Glomerular visceral epithelial cell (primary cell): ENCODE measurements around the gene RBAK.
"Not testable (repeated sequence)": the region's sequence is repeated elsewhere in the genome, so short reads cannot be mapped to it uniquely, and the experiment has no call there.

Experiments
- DNase-seq: peaks from one replicate; pipeline ENCODE4 v3.0.0-alpha.2; 2016; ENCODE audit errors: extremely low spot score

Gene RBAK

GRCh38 chr7:5051731-5052130 is 6.1 kb downstream of the RBAK start:
- DNase-seq = not testable (repeated sequence)

GRCh38 chr7:5053175-5053574 is 7.5 kb downstream of the RBAK start:
- DNase-seq = no peak

GRCh38 chr7:5063698-5064097 is 18.0 kb downstream of the RBAK start:
- no peak for DNase-seq

DNA sequence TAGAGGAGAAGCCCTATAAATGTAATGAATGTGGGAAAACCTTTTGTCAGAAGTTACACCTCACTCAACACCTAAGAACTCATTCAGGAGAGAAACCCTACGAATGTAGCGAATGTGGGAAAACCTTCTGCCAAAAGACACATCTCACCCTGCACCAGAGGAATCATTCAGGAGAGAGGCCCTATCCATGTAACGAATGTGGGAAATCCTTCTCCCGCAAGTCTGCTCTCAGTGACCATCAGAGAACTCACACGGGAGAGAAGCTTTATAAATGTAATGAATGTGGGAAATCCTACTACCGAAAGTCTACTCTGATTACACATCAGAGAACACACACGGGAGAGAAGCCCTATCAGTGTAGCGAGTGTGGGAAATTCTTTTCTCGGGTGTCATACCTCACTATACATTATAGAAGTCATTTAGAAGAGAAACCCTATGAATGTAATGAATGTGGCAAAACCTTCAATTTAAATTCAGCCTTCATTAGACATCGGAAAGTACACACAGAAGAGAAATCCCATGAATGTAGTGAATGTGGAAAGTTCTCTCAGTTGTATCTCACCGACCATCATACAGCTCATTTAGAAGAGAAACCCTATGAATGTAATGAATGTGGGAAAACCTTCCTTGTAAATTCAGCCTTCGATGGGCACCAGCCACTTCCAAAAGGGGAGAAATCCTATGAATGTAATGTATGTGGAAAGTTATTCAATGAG is 18.9 kb downstream of the RBAK start:
- DNase-seq = no peak

DNA sequence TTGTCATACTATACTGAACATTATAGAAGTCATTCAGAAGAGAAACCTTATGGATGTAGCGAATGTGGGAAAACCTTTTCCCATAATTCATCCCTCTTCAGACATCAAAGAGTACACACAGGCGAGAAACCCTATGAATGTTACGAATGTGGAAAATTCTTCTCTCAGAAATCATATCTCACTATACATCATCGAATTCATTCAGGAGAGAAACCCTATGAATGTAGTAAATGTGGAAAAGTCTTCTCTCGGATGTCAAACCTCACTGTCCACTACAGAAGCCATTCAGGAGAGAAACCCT is 19.4 kb downstream of the RBAK start:
- DNase-seq = no peak

DNA sequence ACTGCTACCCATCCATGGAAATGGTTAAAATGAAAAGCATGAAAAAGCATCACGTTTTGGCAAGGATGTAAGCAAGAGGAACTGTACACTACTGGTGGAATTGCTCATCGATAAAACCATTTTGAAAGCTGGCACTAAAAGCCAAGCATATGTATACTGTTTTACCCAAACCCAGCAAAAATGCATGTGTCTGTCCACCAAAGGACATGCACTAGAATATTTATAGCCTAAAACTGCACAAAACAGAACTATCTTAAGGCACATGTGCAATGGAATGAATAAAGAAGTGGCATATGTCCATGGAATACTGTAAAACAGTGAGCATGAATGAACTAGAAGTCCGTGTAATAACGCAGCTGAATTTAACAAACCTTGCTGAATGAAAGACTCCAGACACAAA is 22.9 kb downstream of the RBAK start:
- DNase-seq = no peak

GRCh38 chr7:5070206-5070605 is 24.5 kb downstream of the RBAK start:
- DNase-seq = no peak

- DNase-seq = not testable (repeated sequence)
Measured at GRCh38 chr7:5075187-5075586, 29.5 kb downstream of the RBAK start.

DNA sequence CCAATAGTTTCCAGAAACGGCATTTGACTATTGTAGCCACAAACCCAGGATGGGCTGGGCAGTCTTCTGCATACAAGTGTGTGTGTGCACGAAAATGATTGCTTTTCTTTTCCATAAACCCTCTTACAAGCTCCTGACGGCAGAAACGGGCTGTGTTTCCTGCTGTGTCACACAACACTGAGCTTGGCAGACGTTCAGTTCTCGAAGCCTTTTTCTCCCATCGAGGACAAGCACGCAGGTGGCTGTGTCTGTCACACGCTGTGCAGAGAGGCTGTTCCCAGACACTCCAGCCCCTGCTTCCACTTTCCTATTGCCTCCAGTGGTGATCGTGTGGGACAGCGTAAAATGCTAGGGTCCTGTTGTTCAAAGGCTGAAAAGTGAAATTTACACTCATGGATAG is 32.1 kb downstream of the RBAK start:
- no peak for DNase-seq

DNA sequence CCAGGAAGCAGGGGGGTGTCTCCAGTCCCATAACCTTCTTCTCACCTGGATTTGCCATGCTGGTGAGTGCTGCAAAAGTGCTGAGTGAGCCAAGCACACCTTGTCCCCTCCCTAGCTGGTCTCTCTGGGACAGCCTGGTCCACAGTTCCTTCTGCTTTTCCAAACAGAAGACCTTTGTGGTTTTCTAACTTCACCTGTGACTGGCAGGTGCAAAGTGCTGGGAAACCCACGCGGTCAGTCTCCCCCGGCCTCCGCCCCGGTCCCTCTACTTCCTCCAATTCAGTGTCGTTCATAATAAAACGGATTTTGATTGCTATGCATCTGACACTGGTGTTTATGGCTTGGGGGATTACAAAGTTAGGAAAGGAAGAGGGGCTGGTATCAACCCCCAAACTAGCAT is 37.1 kb downstream of the RBAK start:
- DNase-seq = no peak

DNA sequence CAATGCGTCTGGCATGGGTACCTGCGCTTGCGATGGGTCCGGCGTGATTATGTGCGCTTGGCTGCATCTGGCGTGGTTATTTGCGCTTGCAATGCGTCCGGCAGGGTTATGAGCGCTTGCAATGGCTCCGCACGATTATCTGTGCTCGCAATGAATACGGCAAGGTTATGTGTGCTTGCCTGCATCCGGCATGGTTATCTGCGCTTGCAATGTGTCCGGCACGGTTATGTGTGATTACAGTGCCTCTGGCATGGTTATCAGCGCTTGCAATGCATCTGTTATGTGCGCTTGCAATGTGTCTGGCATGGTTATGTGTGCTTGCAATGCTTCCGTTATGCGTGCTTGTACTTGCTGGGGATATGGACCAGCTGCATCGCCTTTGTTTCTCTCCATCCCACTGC is 37.7 kb downstream of the RBAK start:
- DNase-seq = no peak

DNA sequence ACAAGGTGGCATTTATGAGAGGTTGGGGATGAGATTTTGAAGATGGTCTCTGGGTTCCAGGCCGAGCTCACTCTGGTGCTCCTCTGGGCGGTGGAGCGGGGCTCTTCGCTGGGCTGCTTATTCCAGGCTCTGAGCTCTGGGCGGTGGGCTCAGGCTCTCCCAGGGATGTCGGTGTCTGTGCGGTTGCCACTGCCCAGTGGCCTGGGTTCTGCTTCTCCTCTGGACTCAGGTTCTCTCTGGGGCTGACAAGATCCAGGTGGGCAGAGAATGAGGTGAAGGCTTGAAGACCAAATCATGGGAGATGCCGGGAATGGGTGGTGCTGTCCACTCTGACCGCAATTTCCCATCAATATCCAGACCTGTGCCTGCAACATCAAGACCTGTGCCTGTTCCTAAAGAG is 40.6 kb downstream of the RBAK start:
- no peak for DNase-seq

GRCh38 chr7:5088228-5088833 is 42.7 kb downstream of the RBAK start:
- not testable (repeated sequence) for DNase-seq

DNA sequence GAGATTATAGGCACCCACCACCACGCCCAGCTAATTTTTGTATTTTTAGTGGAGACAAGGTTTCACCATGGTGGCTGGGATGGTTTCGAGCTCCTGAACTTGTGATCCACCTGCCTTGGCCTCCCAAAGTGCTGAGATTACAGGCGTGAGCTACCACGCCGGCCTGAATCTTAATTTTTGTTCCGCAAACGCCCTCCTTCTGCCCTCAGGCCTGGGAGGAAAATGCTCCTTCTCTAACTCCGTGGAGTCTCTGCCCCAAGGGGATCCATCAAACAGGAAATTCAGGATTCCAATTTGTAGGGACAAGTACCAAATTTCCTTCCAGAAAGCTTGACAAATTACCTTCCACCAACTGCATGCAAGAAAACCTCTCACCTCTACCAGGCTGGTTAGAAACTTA is 43.2 kb downstream of the RBAK start:
- no peak for DNase-seq

DNA sequence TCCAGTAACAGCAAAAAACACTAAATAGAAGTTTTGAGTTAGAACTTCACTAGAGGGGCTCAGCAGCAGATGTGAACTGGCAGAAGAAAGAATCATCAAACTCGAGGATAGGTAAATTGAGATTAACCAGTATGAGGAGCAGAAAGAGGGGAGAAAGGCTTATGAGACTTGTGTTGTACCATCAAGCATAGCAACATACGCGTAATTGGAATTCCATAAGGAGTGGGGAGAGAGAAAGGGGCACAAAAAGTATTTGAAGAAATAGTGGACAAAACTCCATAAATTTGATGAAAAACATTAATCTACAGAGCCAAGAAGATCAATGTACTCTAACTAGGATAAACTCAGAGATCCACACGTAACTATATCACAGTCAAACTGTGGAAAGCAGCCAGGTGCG is 48.3 kb downstream of the RBAK start:
- DNase-seq = no peak

GRCh38 chr7:5094641-5095040 is 49.0 kb downstream of the RBAK start:
- no peak for DNase-seq

GRCh38 chr7:5116359-5116758 is 70.7 kb downstream of the RBAK start:
- DNase-seq = no peak

GRCh38 chr7:5117095-5117970 is 71.7 kb downstream of the RBAK start:
- no peak for DNase-seq
